Esophagus muscularis mucosa (tissue), 4 donors: Measurements from ENCODE around the gene PFKL. TPM values are rescaled to one million over a fixed set of nuclear protein-coding genes. Genes with fewer than 3 reads are reported as not detected.

Source experiments
- DNase-seq: peaks from one replicate; pipeline ENCODE4 v3.0.0-alpha.2; 2017; ENCODE audit errors: extremely low spot score
- H3K27ac ChIP-seq, 4 donors: fragments of 200-600 bp; sonication (generic); replicated peaks in 1 of 4; 1 replicate in 3 of 4; 2 replicates in 1 of 4; pipeline ENCODE4 v1.5.1; 2016 to 2019; ENCODE audit warnings: mild to moderate bottlenecking in 1 of 4
- H3K27me3 ChIP-seq, 4 donors: fragments of 200-600 bp; sonication (generic); one replicate each; pipeline versions ENCODE4 v1.5.1 to v1.6.0; 2016 to 2019
- H3K36me3 ChIP-seq, 4 donors: fragments of 200-600 bp; sonication (generic); one replicate each; pipeline ENCODE4 v1.5.1; 2016 to 2019
- H3K4me1 ChIP-seq, 4 donors: fragments of 200-600 bp; sonication (generic); one replicate each; pipeline ENCODE4 v1.5.1; 2016 to 2019
- H3K4me3 ChIP-seq, 4 donors: fragments of 200-600 bp; sonication (generic); 1 replicate in 2 of 4; 2 replicates in 2 of 4; pipeline ENCODE4 v1.5.1; 2016 to 2019; ENCODE audit warnings: mild to moderate bottlenecking in 4 of 4, moderate library complexity in 1 of 4
- H3K9me3 ChIP-seq, 4 donors: fragments of 200-600 bp; sonication (generic); 1 replicate in 3 of 4; 2 replicates in 1 of 4; pipeline ENCODE4 v1.5.1; 2016 to 2019
- EP300 ChIP-seq: sonication (generic); formaldehyde crosslinking; IDR thresholded peaks from one replicate; pipeline ENCODE4 v1.6.1; 2017; ENCODE audit warnings: antibody characterized with exemption
- POLR2A ChIP-seq: fragments of 450-650 bp; IDR thresholded peaks from one replicate; pipeline ENCODE4 v1.6.1; 2017; ENCODE audit warnings: antibody characterized with exemption, moderate library complexity, mild to moderate bottlenecking, low read depth
- POLR2AphosphoS5 ChIP-seq, 2 donors: sonication (generic); formaldehyde crosslinking; IDR thresholded peaks; one replicate each; pipeline ENCODE4 v1.6.1; 2017; ENCODE audit warnings: antibody characterized with exemption in 2 of 2
- WGBS: methylation state at CpG from one replicate; pipeline ENCODE4 v1.1.5; 2018; 5-methylcytosine and 5-hydroxymethylcytosine counted together
- intact Hi-C: fragments of 100-400 bp; cut with DNase I; formaldehyde crosslinking; loops from one replicate; pipeline ENCODE4 v1.15.1; 2023
- total RNA-seq, 4 donors: library from RNA; depleted of rRNA; stranded (reverse); fragments of >200 nt; gene quantifications; one replicate each; pipeline versions ENCODE4 v1.1.0 to v1.2.1, GENCODE V29; 2016
- TF ChIP-seq, protein P1 (sequence below), 3 experiments: fragments of 200-600 bp in 2 of 3; fragments of 450-650 bp in 1 of 3; sonication (generic) in 2 of 3; IDR thresholded peaks; one replicate each; pipeline ENCODE4 v1.5.1; 2017 to 2019; ENCODE audit warnings: antibody characterized with exemption in 3 of 3, mild to moderate bottlenecking in 2 of 3, moderate library complexity in 1 of 3

The PFKL gene
- total RNA-seq, 4 donors from 2014 or later = 61.5 to 109 (median 83.4) TPM

DNA sequence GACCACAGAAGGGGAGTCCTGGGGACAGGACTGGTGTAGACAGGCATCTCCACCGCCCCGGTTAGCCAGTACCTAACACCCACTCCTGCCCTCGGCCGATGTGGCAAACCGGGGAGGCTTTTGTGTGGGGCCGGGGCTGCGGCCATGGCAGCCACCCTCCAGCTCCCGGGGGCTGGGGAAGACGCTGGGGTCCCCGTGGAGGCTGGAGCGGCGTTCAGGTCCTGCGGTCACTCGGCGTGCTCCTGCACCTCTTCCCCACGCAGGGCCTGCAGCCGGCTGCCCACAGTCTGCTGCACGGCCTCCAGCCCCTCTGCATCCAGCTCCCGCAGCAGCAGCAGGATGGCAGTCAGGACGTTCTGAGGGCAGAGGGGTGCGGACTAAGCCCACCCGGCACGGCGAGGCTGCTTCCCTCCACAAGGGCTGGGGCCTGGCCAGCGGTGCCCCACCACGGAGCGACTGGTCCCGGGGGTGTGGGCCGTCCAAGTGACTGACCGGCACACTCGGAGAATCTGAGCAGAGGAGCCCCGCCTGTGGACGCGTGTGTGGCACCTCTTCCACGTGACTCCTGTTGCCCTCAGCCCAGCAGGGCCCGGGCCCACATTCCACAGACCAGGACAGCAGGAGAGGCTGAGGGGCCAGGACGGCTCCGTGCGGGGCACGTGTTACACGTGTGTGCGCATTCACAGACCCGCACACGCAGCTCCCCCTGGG, 30.3 kb downstream of the PFKL start:
- H3K9me3 ChIP-seq = no peaks in the 10 kb centered on the region
- peaks cover 0 to 3% (median 0%) of the 10 kb centered on the region in 4 donors for H3K4me1 ChIP-seq
- no peak for DNase-seq
- no peak overlapping the region for H3K27ac ChIP-seq
- intact Hi-C loops = no loop called here
- no peak overlapping the region for H3K4me3 ChIP-seq
- peaks cover 3 to 81% (median 69%) of the 10 kb centered on the region in 4 donors for H3K36me3 ChIP-seq
- WGBS = 91% methylated on average over 25 of the region's 44 CpGs
- TF ChIP-seq, protein P1, sequence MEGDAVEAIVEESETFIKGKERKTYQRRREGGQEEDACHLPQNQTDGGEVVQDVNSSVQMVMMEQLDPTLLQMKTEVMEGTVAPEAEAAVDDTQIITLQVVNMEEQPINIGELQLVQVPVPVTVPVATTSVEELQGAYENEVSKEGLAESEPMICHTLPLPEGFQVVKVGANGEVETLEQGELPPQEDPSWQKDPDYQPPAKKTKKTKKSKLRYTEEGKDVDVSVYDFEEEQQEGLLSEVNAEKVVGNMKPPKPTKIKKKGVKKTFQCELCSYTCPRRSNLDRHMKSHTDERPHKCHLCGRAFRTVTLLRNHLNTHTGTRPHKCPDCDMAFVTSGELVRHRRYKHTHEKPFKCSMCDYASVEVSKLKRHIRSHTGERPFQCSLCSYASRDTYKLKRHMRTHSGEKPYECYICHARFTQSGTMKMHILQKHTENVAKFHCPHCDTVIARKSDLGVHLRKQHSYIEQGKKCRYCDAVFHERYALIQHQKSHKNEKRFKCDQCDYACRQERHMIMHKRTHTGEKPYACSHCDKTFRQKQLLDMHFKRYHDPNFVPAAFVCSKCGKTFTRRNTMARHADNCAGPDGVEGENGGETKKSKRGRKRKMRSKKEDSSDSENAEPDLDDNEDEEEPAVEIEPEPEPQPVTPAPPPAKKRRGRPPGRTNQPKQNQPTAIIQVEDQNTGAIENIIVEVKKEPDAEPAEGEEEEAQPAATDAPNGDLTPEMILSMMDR (IDR thresholded peaks at IDR 0.05) = no peak
- TF ChIP-seq POLR2A (no peak), POLR2AphosphoS5 (IDR thresholded peaks at IDR 0.05) (no peak), EP300 (no peak)
- no peaks in the 10 kb centered on the region for H3K27me3 ChIP-seq

DNA sequence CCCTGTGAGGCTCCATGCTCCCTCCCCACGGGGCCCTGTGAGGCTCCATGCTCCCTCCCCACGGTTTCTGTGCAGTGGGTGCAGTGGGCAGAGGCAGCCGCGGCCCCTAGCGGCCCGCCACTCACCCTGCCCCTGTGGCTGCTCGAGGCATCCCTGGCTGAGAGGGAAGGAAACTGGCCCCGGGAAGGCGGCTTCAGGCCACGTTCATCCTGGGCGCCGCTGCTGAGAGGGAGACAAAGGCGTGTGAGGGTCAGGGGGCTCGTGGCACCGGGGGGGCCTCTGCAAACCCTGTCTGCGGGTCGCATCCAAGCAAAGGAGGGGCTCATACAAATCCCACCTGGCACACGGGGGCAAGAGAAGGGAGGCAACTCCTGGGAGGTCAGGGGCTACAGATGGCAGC, 30.8 kb downstream of the PFKL start:
- intact Hi-C loops = no loop called here
- H3K27ac ChIP-seq = no peak overlapping the region
- no peaks in the 10 kb centered on the region for H3K27me3 ChIP-seq
- no peak for TF ChIP-seq EP300
- TF ChIP-seq, protein P1 (IDR thresholded peaks at IDR 0.05) = no peak
- no peak for TF ChIP-seq POLR2A
- TF ChIP-seq POLR2AphosphoS5 (IDR thresholded peaks at IDR 0.05) = no peak
- peaks cover 3 to 81% (median 69%) of the 10 kb centered on the region in 4 donors for H3K36me3 ChIP-seq
- H3K4me3 ChIP-seq = no peak overlapping the region
- peaks cover 0 to 3% (median 0%) of the 10 kb centered on the region in 4 donors for H3K4me1 ChIP-seq
- no peak for DNase-seq
- H3K9me3 ChIP-seq = no peaks in the 10 kb centered on the region
- 84% methylated on average over 8 of the region's 18 CpGs for WGBS

DNA sequence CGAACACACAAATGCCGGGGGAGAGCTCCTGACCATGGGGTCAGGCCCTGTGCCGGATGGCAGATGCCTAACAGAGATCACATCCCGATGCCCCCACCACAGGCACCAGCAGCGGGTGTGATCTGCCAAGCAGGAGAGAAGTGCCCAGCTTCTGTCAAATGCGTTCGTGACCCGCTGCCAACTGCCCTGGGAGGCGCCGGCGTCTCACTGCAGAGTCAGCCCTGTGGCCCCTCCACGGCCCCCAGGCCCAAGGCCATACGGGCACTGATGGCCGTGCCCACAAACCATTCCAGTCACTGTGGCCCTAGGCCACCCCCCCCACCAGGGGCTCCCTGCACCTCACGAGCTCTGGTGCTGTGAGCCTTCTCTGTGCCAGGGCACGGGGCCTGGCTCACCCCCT, 31.4 kb downstream of the PFKL start:
- no peaks in the 10 kb centered on the region for H3K9me3 ChIP-seq
- DNase-seq = no peak
- no peak overlapping the region for H3K4me3 ChIP-seq
- TF ChIP-seq EP300 = no peak
- TF ChIP-seq POLR2A = no peak
- TF ChIP-seq POLR2AphosphoS5 (IDR thresholded peaks at IDR 0.05) = no peak
- TF ChIP-seq, protein P1 (IDR thresholded peaks at IDR 0.05) = no peak
- 93% methylated on average over 11 of the region's 16 CpGs for WGBS
- H3K27ac ChIP-seq = no peak overlapping the region
- peaks cover 0 to 3% (median 0%) of the 10 kb centered on the region in 4 donors for H3K4me1 ChIP-seq
- no peaks in the 10 kb centered on the region for H3K27me3 ChIP-seq
- peaks cover 2 to 81% (median 69%) of the 10 kb centered on the region in 4 donors for H3K36me3 ChIP-seq
- intact Hi-C loops = no loop called here

DNA sequence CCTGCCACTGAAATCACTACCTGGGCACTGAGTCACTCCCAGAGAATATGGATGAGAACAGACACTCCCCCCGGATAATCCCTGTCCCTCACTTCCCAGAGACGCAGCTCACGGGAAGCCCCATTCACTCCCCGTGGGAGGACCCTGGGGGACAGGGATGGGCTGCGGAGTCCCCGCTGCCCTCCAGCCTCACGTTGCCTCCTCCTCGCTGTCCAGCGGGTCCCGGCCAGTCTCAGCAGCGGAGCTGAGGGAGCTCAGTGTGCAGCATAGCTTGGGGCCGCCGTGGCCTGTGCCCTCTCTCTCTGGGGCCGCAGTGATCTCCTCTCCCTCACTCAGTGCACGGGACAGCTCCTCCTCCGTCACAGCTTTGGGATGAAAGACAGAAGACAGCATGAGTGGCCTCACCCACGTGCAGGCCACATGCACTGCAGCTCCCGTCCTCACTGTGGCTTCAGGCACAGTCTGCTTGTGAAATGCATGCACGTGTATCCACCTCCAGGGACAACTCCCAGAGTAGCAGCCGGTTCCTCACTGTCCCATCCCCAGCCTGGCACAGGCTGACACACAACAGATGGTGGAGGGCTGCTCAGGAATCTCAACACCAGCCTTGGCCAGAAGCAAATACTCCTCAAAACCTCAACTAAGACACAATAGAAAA, 31.9 kb downstream of the PFKL start:
- TF ChIP-seq POLR2A (no peak), POLR2AphosphoS5 (IDR thresholded peaks at IDR 0.05) (no peak), EP300 (no peak)
- TF ChIP-seq, protein P1 (IDR thresholded peaks at IDR 0.05) = no peak
- WGBS = 74% methylated on average over 13 of the region's 20 CpGs
- Histone ChIP-seq H3K4me3 (no peak overlapping the region), H3K27me3 (no peaks in the 10 kb centered on the region), H3K36me3 (peaks cover 0 to 81% (median 67%) of the 10 kb centered on the region in 4 donors), H3K9me3 (no peaks in the 10 kb centered on the region), H3K4me1 (peaks cover 0 to 3% (median 0%) of the 10 kb centered on the region in 4 donors), H3K27ac (no peak overlapping the region)
- DNase-seq = no peak
- intact Hi-C loops = no loop called here
